NOMO-1 treated with dmso at 0.1 percent for 144 hours (cell line): Measurements from ENCODE around the gene WDR45.
A peak's percentile ranks its signal among the peaks of the same experiment; 100 is the strongest.

Experiments
- DNase-seq: peaks from one replicate; lab custom pipeline; 2025; ENCODE audit not compliant: unreplicated experiment; lab: John Stamatoyannopoulos, UW

WDR45 gene

GRCh38 chrX:49079489-49080428 lies at the start of gene WDR45:
Gene WDR45, minus strand, starts transcription at chrX:49079887. Its CDS starts 1,792 bp downstream, at chrX:49078095.
- peak; percentile 49 for DNase-seq

- DNase-seq: peak; percentile 14
Measured at GRCh38 chrX:49129427-49129826, 49.7 kb upstream of the WDR45 start.

- DNase-seq: peak; percentile 23
Measured at GRCh38 chrX:49127742-49128258, 48.1 kb upstream of the WDR45 start.

- no peak for DNase-seq
Measured at GRCh38 chrX:49122499-49122898, 42.8 kb upstream of the WDR45 start.

- DNase-seq: no peak
Measured at GRCh38 chrX:49120091-49120490, 40.4 kb upstream of the WDR45 start.

GRCh38 chrX:49117581-49117980 lies 37.9 kb upstream of the WDR45 start:
- no peak for DNase-seq

GRCh38 chrX:49116716-49117115 lies 37.0 kb upstream of the WDR45 start:
- no peak for DNase-seq

GRCh38 chrX:49116076-49116475 lies 36.4 kb upstream of the WDR45 start:
- DNase-seq: no peak

- DNase-seq: no peak
Measured at GRCh38 chrX:49111791-49112190, 32.1 kb upstream of the WDR45 start.

GRCh38 chrX:49110417-49110816 lies 30.7 kb upstream of the WDR45 start:
- no peak for DNase-seq

- DNase-seq: no peak
Measured at GRCh38 chrX:49108641-49109040, 29.0 kb upstream of the WDR45 start.

- no peak for DNase-seq
Measured at GRCh38 chrX:49106930-49107329, 27.2 kb upstream of the WDR45 start.

- no peak for DNase-seq
Measured at GRCh38 chrX:49106296-49106695, 26.6 kb upstream of the WDR45 start.

- no peak for DNase-seq
Measured at GRCh38 chrX:49103637-49104036, 23.9 kb upstream of the WDR45 start.

- no peak for DNase-seq
Measured at GRCh38 chrX:49102190-49102589, 22.5 kb upstream of the WDR45 start.

GRCh38 chrX:49101629-49101984 lies 21.9 kb upstream of the WDR45 start:
- no peak for DNase-seq

- peak; percentile 87 for DNase-seq
Measured at GRCh38 chrX:49100704-49101628, 21.3 kb upstream of the WDR45 start.

GRCh38 chrX:49096419-49096818 lies 16.7 kb upstream of the WDR45 start:
- DNase-seq: no peak

- no peak for DNase-seq
Measured at GRCh38 chrX:49089553-49089952, 9.9 kb upstream of the WDR45 start.

- DNase-seq: no peak
Measured at GRCh38 chrX:49082271-49082871, 2.7 kb upstream of the WDR45 start.

- DNase-seq: no peak
Measured at GRCh38 chrX:49077941-49078340, 1.7 kb downstream of the WDR45 start.
